HepG2 (cell line): ENCODE measurements around the gene FALEC.

Source experiments
- CC2D1A ChIP-seq: sonication (generic); formaldehyde crosslinking; IDR thresholded peaks from 2 replicates; pipeline ENCODE4 v1.8.1; 2023; ENCODE audit warnings: mild to moderate bottlenecking, missing genetic modification reagents
- ETS1 ChIP-seq: sonication (generic); formaldehyde crosslinking; IDR thresholded peaks from 2 replicates; pipeline ENCODE4 v1.4.0; 2020; ENCODE audit warnings: missing genetic modification reagents
- HOXA7 ChIP-seq: sonication (generic); formaldehyde crosslinking; IDR thresholded peaks from 2 replicates; pipeline ENCODE4 v1.8.1; 2022; ENCODE audit warnings: mild to moderate bottlenecking, missing genetic modification reagents, moderate library complexity
- ISX ChIP-seq: sonication (generic); formaldehyde crosslinking; conservative IDR thresholded peaks from 2 replicates; pipeline ENCODE4 v1.5.0; 2020; ENCODE audit warnings: missing genetic modification reagents
- KLF6 ChIP-seq: IDR thresholded peaks from 2 replicates; pipeline ENCODE4 v1.8.0; 2016; ENCODE audit warnings: missing biosample characterization, missing genetic modification reagents
- POLR2AphosphoS5 ChIP-seq: IDR thresholded peaks from 2 replicates; pipeline ENCODE4 v1.6.1; 2012; ENCODE audit warnings: low read depth, low read length
- SRF ChIP-seq: IDR thresholded peaks from 2 replicates; pipeline ENCODE4 v1.6.1; 2011; ENCODE audit warnings: mild to moderate bottlenecking, low read depth, low read length, moderate library complexity
- ZNF687 ChIP-seq: sonication (generic); formaldehyde crosslinking; IDR thresholded peaks from 2 replicates; pipeline ENCODE4 v1.5.1; 2020; ENCODE audit warnings: mild to moderate bottlenecking, missing genetic modification reagents, moderate library complexity

GRCh38 chr1:150484861-150485260, 30.7 kb upstream of the FALEC start:
- no peak for TF ChIP-seq ETS1 (CRISPR knock-in tag)
- no peak for TF ChIP-seq HOXA7
- TF ChIP-seq POLR2AphosphoS5 = no peak
- TF ChIP-seq SRF = no peak
- no peak for TF ChIP-seq CC2D1A (CRISPR knock-in tag)
- no peak for TF ChIP-seq ZNF687 (CRISPR knock-in tag)
- TF ChIP-seq KLF6 (CRISPR knock-in tag) = no peak
- TF ChIP-seq ISX (CRISPR knock-in tag) = no peak
